Breast epithelium (tissue), 4 donors: Measurements from ENCODE around the gene UBL7. TPM values are rescaled to one million over a fixed set of nuclear protein-coding genes. Genes with fewer than 3 reads are reported as not detected.
"Not testable (repeated sequence)": the region's sequence is repeated elsewhere in the genome, so short reads cannot be mapped to it uniquely, and the experiment has no call there.

Experiments used
- DNase-seq, 2 donors: peaks; one replicate each; pipeline ENCODE4 v3.0.0-alpha.2; 2019; ENCODE audit warnings: low spot score in 2 of 2
- H3K27ac ChIP-seq, 2 donors: fragments of 200-600 bp; sonication (generic) in 1 of 2; one replicate each; pipeline ENCODE4 v1.5.1; 2016 to 2019; ENCODE audit warnings: mild to moderate bottlenecking in 1 of 2
- H3K27me3 ChIP-seq, 2 donors: fragments of 200-600 bp; sonication (generic) in 1 of 2; one replicate each; pipeline versions ENCODE4 v1.5.1 to v1.6.0; 2017 to 2019; ENCODE audit warnings: control low read depth in 1 of 2, mild to moderate bottlenecking in 1 of 2
- H3K36me3 ChIP-seq: fragments of 200-600 bp; one replicate; pipeline ENCODE4 v1.5.1; 2019
- H3K4me1 ChIP-seq, 2 donors: fragments of 200-600 bp; sonication (generic); one replicate each; pipeline ENCODE4 v1.5.1; 2016 to 2019; ENCODE audit warnings: control low read depth in 1 of 2
- H3K4me3 ChIP-seq, 3 donors: fragments of 200-600 bp; sonication (generic); 1 replicate in 2 of 3; 2 replicates in 1 of 3; pipeline ENCODE4 v1.5.1; 2016 to 2019; ENCODE audit warnings: mild to moderate bottlenecking in 3 of 3, moderate library complexity in 2 of 3
- H3K9me3 ChIP-seq, 2 donors: fragments of 200-600 bp; sonication (generic) in 1 of 2; one replicate each; pipeline ENCODE4 v1.5.1; 2016 to 2019; ENCODE audit warnings: control low read depth in 1 of 2
- POLR2A ChIP-seq: fragments of 450-650 bp; IDR thresholded peaks from one replicate; pipeline ENCODE4 v1.6.1; 2016; ENCODE audit warnings: antibody characterized with exemption, mild to moderate bottlenecking, moderate library complexity
- POLR2AphosphoS5 ChIP-seq, 3 donors: sonication (generic); formaldehyde crosslinking; IDR thresholded peaks; one replicate each; pipeline ENCODE4 v1.6.1; 2017; ENCODE audit warnings: antibody characterized with exemption in 3 of 3
- intact Hi-C: fragments of 100-400 bp; cut with DNase I; formaldehyde crosslinking; loops from one replicate; pipeline ENCODE4 v1.15.1; 2023; ENCODE audit warnings: low total_unique reads
- total RNA-seq, 3 donors: library from RNA; depleted of rRNA; stranded (reverse); fragments of >200 nt; gene quantifications; one replicate each; pipeline ENCODE4 v1.1.0, GENCODE V29; 2016
- TF ChIP-seq, protein P1 (sequence below), 3 donors: fragments of 450-650 bp; IDR thresholded peaks; one replicate each; pipeline ENCODE4 v1.5.1; 2016 to 2017; ENCODE audit warnings: antibody characterized with exemption in 3 of 3, mild to moderate bottlenecking in 3 of 3, moderate library complexity in 3 of 3

Gene UBL7
- total RNA-seq, 3 donors from 2014 or later: 39.0 to 48.9 (median 44.5) TPM

DNA sequence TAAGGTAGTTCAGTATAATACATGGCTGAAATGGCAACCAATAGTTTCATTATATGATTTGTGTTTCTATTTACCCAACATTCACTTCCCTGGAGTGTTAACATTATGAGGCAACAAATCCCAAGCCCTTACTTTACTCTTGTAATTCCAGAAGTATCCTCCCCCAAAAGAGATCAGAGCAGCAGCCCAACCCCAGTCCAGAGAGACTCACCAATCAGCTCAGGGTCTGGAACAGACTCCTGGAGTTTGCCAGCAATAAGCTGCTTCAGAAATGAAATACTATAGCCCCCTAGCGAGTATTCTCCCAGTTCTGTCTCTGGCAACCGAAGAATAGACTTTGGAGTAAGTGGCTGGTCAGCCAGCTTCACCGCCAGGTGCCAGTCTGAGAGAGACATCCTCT is 2.5 kb downstream of the UBL7 start:
- intact Hi-C loops: no loop called here
- Histone ChIP-seq H3K36me3 (peaks cover 4% of the 10 kb centered on the region), H3K4me3 (no peak overlapping the region), H3K4me1 (peaks cover 0 to 5% of the 10 kb centered on the region in 2 donors), H3K9me3 (no peaks in the 10 kb centered on the region), H3K27ac (no peak overlapping the region), H3K27me3 (no peaks in the 10 kb centered on the region)
- DNase-seq: no peak
- TF ChIP-seq POLR2AphosphoS5 (IDR thresholded peaks at IDR 0.05) (no peak), POLR2A (no peak)
- TF ChIP-seq, protein P1, sequence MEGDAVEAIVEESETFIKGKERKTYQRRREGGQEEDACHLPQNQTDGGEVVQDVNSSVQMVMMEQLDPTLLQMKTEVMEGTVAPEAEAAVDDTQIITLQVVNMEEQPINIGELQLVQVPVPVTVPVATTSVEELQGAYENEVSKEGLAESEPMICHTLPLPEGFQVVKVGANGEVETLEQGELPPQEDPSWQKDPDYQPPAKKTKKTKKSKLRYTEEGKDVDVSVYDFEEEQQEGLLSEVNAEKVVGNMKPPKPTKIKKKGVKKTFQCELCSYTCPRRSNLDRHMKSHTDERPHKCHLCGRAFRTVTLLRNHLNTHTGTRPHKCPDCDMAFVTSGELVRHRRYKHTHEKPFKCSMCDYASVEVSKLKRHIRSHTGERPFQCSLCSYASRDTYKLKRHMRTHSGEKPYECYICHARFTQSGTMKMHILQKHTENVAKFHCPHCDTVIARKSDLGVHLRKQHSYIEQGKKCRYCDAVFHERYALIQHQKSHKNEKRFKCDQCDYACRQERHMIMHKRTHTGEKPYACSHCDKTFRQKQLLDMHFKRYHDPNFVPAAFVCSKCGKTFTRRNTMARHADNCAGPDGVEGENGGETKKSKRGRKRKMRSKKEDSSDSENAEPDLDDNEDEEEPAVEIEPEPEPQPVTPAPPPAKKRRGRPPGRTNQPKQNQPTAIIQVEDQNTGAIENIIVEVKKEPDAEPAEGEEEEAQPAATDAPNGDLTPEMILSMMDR (IDR thresholded peaks at IDR 0.05): no peak

DNA sequence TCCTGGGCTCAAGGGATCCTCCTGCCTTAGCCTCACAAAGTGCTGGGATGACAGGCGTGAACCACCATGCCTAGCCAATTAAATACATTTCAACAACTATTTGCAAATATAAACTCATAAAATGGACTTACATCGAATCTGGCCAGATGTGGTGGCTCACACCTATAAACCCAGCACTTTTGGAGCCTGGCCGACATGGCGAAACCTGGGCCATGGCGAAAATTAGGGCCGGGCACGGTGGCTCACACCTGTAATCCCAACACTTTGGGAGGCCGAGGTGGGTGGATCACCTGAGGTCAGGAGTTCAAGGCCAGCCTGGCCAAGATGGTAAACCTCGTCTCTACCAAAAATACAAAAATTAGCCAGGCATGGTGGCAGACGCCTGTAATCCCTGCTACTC is 3.9 kb downstream of the UBL7 start:
- DNase-seq, H3K4me1 ChIP-seq, H3K4me3 ChIP-seq, intact Hi-C loops, H3K9me3 ChIP-seq, H3K36me3 ChIP-seq, H3K27ac ChIP-seq, H3K27me3 ChIP-seq: not testable (repeated sequence)

DNA sequence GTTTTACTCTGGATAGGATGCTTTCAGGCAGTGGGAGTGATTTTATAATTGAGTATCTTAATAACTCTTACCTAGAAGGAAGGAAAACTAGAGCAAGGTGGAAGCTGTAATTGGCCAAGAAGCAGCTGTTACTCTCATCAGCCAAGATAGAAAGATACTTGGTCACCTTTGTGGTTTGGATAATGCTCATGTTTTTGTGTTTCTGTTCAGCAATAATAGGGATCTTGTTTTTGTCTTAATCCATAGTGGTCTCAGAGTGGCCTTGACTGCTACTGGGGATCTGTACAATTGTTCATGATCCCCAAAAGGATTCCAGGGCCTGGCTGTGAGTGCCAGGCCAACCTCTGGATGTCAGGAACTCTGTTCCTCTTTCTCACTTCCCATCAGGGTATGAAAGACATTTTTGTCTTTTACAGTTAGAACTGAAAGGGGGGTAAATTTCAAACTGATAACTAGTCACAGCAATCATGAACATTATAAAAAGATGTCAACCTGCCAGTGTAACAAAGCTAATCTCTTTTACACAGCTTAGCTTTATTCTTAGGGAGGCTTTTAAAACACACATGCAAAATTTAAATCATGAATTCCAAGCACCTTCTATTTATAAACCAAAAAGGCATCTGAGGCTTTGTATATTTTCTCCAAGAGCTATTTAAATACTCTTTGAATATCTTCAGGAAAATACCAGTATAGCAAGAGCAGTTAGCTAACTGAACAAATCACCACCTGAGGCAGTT is 6.0 kb downstream of the UBL7 start:
- no peaks in the 10 kb centered on the region for H3K4me1 ChIP-seq
- no peaks in the 10 kb centered on the region for H3K27me3 ChIP-seq
- no peak overlapping the region for H3K4me3 ChIP-seq
- intact Hi-C loops: no loop called here
- no peaks in the 10 kb centered on the region for H3K9me3 ChIP-seq
- no peak overlapping the region for H3K27ac ChIP-seq
- TF ChIP-seq, protein P1 (IDR thresholded peaks at IDR 0.05): no peak
- no peak for TF ChIP-seq POLR2A
- no peak for DNase-seq
- H3K36me3 ChIP-seq: peaks cover 4% of the 10 kb centered on the region

DNA sequence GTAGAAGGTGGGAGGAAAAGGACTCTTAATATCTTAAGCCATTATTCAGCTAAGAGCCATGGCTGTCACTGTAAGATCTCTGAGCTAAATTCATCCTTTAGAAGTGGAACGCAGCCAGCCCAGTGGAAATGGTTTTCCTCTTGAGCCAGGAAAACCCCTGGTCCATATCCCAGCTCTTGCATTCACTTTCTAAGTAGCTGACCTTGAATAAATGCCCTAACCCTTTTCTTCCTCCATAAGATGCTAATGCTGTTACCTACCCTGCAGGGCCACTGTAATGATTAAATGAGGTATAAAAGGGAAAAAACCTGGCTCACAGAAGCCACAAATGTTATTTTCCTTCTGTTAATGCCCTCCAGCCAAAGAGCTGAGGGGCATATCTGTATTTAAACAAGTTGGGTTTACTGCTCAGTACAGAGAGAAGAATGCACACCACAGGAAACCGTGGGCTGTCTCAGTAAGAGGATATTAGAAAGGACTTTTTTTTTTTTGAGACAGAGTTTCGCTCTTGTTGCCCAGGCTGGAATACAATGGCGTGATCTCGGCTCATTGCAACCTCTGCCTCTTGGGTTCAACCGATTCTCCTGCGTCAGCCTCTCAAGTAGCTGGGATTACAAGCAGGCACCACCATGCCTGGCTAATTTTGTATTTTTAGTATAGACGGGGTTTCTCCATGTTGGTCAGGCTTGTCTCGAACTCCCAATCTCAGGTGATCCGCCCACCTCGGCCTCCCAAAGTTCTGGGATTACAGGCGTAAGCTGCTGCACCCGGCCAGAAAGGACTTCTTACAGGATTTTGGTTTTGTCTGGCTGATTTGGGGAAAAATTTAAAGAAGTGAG is 6.8 kb downstream of the UBL7 start:
- DNase-seq: no peak
- Histone ChIP-seq H3K4me3 (no peak overlapping the region), H3K4me1 (no peaks in the 10 kb centered on the region), H3K9me3 (no peaks in the 10 kb centered on the region), H3K27me3 (no peaks in the 10 kb centered on the region), H3K27ac (no peak overlapping the region), H3K36me3 (peaks cover 12% of the 10 kb centered on the region)
- no peak for TF ChIP-seq POLR2AphosphoS5 (IDR thresholded peaks at IDR 0.05)
- TF ChIP-seq, protein P1 (IDR thresholded peaks at IDR 0.05): no peak
- no peak for TF ChIP-seq POLR2A
- intact Hi-C loops: no loop called here

DNA sequence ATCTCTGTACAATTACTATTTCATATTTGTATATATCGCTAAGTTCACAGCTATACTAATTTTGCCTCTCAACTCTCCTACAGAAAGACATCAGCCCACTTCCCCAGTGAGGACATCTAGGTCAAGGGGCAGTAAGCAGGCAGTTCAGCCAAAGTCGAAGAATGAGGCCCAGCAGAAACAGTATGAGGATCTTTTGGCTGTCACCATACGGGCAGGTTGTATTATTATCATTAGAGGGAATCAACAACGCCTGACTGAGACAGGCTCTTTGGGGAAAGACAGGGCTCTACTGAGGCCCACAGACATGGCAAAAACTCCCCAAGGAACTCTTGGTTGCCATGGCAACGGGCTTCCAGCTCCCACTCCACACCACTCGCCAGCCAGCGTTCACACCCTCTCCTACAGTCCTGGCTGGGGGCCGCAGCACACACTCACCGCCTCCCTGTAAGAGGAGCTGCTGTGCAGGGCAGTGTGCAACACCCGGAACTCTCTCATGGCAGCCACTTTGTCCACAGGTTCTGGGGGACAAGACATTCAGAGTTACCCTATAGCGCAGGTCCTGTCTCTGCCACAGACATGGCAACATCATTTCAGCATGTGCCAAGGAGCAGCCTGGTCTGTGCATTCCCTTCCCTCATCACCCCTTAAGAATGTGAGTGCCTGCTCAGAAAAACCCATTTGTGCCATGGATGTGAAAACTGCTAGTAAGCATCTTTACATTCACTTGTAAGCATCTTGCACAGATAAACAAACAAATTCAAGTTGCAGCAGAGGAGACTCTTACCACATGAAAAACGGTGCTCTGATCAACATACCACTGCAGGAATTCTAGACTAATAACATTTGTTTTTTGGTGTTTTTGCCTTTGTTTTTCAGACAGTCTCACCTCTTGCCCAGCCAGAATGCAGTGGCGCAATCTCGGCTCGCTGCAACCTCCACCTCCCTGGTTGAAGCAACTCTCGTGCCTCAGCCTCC is 8.8 kb downstream of the UBL7 start:
- intact Hi-C loops: no loop called here
- H3K27me3 ChIP-seq: no peaks in the 10 kb centered on the region
- TF ChIP-seq, protein P1 (IDR thresholded peaks at IDR 0.05): no peak
- TF ChIP-seq POLR2AphosphoS5 (IDR thresholded peaks at IDR 0.05) (no peak), POLR2A (no peak)
- H3K4me1 ChIP-seq: no peaks in the 10 kb centered on the region
- no peak for DNase-seq
- no peaks in the 10 kb centered on the region for H3K9me3 ChIP-seq
- no peak overlapping the region for H3K4me3 ChIP-seq
- H3K36me3 ChIP-seq: peaks cover 12% of the 10 kb centered on the region
- no peak overlapping the region for H3K27ac ChIP-seq
